Transverse colon (tissue), 3 donors: ENCODE data around the gene SCIN.

Experiments used
- CTCF ChIP-seq, 5 experiments: fragments of 200-600 bp in 3 of 5; fragments of 450-650 bp in 2 of 5; sonication (generic) in 3 of 5; IDR thresholded peaks; 1 replicate in 2 of 5; 2 replicates in 3 of 5; pipeline ENCODE4 v1.5.1; 2016 to 2017; ENCODE audit warnings: antibody characterized with exemption in 5 of 5, inconsistent platforms in 3 of 5, mild to moderate bottlenecking in 2 of 5, moderate library complexity in 1 of 5
- POLR2A ChIP-seq: fragments of 450-650 bp; IDR thresholded peaks from one replicate; pipeline ENCODE4 v1.6.1; 2016; ENCODE audit warnings: antibody characterized with exemption, mild to moderate bottlenecking, moderate library complexity

- TF ChIP-seq CTCF (IDR thresholded peaks at IDR 0.05) (no peak), POLR2A (no peak)
Measured at GRCh38 chr7:12629816-12630512, 59.4 kb downstream of the SCIN start.
